ENCODE data around the gene ERCC3.
"Not testable (repeated sequence)": the region's sequence is repeated elsewhere in the genome, so short reads cannot be mapped to it uniquely, and the experiment has no call there.

DNA sequence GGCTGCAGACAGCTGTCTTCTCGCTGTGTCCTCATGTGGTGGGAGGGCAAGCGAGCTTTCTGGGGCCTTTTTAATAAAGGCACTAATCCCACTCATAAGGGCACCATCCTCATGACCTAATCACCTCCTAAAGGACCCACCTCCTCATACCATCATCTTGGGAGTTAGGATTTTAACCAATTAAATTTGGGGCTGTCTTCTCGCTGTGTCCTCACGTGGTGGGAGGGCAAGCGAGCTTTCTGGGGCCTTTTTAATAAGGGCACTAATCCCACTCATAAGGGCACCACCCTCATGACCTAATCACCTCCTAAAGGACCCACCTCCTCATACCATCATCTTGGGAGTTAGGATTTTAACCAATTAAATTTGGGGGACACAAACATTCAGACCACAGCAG is 66.7 kb downstream of the ERCC3 start:
- TF ChIP-seq, protein P1, sequence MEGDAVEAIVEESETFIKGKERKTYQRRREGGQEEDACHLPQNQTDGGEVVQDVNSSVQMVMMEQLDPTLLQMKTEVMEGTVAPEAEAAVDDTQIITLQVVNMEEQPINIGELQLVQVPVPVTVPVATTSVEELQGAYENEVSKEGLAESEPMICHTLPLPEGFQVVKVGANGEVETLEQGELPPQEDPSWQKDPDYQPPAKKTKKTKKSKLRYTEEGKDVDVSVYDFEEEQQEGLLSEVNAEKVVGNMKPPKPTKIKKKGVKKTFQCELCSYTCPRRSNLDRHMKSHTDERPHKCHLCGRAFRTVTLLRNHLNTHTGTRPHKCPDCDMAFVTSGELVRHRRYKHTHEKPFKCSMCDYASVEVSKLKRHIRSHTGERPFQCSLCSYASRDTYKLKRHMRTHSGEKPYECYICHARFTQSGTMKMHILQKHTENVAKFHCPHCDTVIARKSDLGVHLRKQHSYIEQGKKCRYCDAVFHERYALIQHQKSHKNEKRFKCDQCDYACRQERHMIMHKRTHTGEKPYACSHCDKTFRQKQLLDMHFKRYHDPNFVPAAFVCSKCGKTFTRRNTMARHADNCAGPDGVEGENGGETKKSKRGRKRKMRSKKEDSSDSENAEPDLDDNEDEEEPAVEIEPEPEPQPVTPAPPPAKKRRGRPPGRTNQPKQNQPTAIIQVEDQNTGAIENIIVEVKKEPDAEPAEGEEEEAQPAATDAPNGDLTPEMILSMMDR (IDR thresholded peaks at IDR 0.05; ENCODE audit: low read depth, low read length), result not testable (repeated sequence)
- not testable (repeated sequence) for TF ChIP-seq EZH2phosphoT487 (IDR thresholded peaks at IDR 0.05; ENCODE audit: low read depth)

Data from OCI-LY3 (cell line).